HG02943 (cell line): ENCODE data around the gene FMO5.
"Not testable (repeated sequence)": the region's sequence is repeated elsewhere in the genome, so short reads cannot be mapped to it uniquely, and the experiment has no call there.

Experiments used
- ATAC-seq: cut with Tn5 transposase; IDR thresholded peaks from one replicate; pipeline ENCODE4 v1.9.1; 2021; ENCODE audit warnings: mild to moderate bottlenecking, low read depth, moderate library complexity; ENCODE audit not compliant: unreplicated experiment

The FMO5 gene

DNA sequence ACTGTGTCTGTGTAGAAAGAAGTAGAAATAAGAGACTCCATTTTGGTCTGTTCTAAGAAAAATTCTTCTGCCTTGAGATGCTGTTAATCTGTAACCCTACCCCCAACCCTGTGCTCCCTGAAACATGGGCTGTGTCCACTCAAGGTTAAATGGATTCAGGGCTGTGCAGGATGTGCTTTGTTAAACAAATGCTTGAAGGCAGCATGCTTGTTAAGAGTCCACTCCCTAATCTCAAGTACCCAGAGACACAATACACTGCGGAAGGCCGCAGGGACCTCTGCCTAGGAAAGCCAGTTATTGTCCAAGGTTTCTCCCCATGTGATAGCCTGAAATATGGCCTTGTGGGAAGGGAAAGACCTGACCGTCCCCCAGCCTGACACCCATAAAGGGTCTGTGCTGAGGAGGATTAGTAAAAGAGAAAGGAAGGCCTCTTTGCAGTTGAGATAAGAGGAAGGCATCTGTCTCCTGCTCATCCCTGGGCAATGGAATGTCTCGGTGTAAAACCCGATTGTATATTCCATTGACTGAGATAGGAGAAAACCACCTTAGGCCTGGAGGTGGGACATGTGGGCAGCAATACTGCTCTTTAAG, 15.1 kb upstream of the FMO5 start:
- not testable (repeated sequence) for ATAC-seq

- ATAC-seq = no peak
Observed at GRCh38 chr1:147238925-147239820, 14.0 kb upstream of the FMO5 start.

DNA sequence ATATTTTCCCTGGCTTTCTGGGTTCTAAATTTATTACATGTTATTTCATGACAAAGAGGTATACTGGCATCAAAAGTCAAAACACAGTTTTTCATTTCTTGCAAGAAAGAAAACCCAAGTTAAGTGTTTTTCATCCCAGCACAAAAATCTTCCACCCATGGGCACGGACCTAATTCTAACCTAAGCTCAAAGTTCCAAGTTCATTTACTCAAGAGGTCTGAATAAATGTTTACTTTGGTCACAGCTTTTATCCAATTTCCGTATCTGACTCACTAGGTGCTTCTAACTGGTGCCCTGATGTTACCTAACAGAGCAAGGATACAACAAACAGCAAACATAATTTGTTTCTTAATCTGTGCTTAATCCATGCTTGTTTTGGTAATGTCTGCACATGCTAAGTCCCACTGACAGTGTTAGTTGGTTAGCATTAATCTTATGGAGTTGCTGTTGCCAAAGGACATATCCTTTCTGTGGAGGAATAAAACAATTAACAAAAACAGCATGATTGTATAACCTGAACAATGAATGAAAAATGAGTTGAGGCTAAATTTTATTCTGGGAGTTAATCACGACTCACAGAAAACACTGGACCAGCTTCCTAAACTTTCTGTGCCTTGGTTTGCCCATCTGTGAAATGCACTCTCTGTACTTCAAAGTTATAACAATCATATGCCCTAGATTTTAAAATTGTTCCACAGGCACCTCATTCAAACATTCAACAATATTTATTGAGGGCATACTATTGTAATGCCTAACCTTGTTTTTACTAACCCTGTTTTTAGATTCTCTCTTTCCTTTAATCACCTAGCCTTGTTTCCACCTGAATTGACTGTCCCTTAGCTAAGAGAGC, 13.1 kb upstream of the FMO5 start:
- no peak for ATAC-seq

DNA sequence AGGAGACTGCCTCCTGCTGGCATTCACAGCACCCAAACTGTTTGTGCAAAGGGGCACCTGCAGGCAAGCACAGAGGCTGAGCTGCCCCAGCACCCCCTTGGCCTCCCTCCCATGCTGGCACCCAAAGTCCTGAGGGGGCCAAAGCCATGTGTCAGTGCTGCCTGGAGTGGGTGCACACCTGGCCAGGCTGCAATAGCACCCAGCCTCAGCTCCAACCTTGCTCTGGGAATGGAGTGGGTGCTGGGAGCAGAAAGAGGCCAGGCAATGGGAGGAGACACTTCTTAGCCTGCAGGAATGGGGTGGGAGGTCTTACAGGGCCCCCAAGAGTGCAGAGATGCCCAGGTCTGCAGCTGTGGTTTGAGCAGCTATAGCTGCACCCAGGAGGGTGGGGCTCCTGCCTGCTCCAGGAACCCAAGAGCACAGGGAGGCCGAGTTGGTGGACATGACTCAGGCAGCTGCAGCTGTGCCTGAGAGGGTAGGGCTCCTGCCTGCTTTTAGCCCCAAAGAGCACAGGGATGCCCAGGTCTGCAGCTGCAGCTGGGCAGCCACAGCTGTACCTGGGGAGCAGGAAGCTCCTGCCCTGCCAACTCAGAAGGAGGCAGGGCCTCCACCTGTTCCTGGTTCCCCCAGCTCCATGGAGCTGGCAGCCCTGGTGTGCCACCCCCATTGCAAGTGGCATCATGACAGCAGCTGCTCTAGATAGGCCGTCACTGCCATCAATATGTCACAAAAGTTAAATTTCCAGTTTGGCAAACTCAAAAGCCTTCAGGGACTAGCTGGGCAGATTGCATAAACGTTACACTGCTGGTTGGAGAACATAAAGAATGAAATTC, 12.0 kb upstream of the FMO5 start:
- no peak for ATAC-seq

GRCh38 chr1:147236448-147236847, 11.3 kb upstream of the FMO5 start:
- no peak for ATAC-seq

- ATAC-seq = no peak
Observed at GRCh38 chr1:147235822-147236221, 10.7 kb upstream of the FMO5 start.

DNA sequence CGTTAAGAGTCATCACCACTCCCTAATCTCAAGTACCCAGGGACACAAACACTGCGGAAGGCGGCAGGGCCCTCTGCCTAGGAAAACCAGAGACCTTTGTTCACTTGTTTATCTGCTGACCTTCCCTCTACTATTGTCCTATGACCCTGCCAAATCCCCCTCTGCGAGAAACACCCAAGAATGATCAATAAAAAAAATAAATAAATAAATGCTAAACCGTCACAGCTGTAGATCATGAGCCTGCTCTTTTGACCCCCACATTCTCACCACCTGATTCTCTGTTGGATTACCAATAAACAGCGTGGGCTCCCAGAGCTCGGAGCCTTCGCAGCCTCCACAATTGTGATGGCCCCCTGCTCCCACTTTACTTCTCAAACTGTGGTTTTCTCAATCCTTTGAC, 8.8 kb upstream of the FMO5 start:
- not testable (repeated sequence) for ATAC-seq

GRCh38 chr1:147231032-147231431, 5.9 kb upstream of the FMO5 start:
- ATAC-seq = not testable (repeated sequence)

- ATAC-seq = no peak
Observed at GRCh38 chr1:147223740-147224615, 1.2 kb downstream of the FMO5 start.

DNA sequence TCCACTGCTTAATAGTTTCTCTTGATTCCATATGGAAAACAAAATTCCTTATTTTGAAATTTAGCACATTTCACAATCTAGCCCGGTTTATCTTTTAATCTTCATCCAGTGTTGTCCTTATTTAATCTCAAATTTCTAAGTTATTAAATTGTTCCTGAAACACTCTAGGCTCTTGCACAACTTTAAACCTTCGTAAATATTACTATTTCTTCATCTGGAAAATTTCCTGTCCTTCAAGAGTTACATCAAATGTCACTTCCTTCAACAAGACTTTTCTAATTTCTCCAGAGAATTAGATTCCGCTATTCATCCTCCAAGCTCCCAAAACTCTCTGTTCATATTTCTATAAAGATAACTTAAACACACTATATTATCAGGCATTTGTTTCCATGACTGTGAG, 6.5 kb downstream of the FMO5 start:
- no peak for ATAC-seq

DNA sequence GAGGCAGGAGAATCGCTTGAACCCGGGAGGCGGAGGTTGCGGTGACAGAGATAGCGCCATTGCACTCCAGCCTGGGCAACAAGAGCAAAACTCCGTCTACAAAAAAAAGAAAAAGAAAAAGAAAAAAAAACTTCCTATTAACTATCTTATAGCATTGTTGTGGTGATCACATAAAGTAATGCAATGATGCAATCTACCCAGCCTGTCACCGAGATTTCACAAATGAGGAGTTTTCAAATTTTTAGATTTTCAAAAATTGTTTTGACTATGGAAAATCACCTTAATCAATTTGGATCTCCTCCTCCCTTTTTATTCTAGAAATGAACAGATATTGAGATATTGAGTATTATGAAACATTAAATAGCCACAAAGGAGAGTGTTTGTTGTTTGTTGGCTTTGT, 8.0 kb downstream of the FMO5 start:
- no peak for ATAC-seq

- ATAC-seq = no peak
Observed at GRCh38 chr1:147216124-147216523, 9.0 kb downstream of the FMO5 start.

GRCh38 chr1:147215540-147215916, 9.6 kb downstream of the FMO5 start:
- ATAC-seq = no peak

DNA sequence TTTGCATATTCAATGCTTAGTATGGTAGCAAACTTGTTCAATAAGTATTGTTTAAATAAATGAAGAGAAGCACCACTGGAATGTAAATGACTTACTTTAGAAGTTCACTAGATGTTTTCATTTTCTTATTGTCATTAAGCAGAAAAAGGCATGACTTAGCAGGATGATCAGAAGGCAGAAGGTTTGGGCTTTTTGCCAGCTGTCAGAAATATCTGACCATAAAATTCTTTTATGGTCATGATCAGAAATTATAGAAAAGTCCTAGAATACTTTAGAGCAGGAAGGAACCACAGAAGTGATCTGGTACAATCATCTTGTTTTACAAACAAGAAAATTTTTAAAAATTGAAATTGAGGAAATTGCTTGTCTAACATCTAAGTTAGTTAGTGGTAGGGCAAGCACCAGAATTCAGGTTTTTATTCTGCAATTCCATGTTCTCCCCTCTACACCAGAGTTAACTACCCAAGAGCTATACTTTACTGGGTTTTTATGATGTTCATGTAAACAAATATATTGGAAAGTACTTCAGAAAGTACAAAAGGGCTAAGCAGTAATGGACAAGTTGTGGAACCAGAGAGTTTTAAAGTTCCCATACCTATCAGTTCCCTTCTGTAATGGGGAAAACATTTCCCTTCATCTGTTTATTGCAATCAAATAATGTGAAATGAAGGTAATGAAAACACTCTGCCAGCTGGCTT, 10.1 kb downstream of the FMO5 start:
- no peak for ATAC-seq

DNA sequence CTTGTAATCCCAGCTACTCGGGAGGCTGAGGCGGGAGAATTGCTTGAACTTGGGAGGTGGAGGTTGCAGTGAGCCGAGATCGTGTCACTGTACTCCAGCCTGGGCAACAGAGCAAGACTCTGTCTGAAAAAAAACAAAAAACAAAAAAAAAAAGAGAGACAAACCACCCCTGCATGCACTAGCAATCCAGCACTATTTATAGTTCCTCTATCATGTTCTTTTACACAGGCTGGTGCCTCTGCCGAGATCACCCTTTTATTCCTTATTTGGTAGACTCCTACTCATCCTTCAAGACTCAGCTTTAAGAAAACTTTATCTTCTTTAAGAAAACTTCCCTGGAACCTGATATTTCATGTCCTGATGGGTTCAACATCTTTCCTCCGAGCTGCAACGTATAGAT, 10.8 kb downstream of the FMO5 start:
- no peak for ATAC-seq

DNA sequence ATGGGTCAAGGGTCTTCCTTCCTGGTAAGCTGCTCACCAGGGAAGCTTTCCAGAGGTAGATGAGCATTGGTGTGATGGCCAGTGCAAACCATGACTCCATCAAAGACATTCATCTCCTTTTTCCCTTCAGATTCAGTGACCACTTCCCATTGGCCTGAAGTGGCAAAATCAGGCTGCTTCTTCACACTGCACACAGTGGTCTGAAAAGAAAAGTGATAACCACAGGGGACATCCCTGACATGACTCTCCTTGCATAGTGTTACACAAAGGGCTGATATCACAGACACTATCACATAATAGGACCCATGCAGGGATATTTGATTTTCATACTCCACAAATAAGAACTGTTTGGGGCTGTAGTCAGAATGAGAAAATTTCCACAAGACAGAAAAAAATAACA, 11.9 kb downstream of the FMO5 start:
- ATAC-seq = no peak

- ATAC-seq = no peak
Observed at GRCh38 chr1:147211577-147211976, 13.6 kb downstream of the FMO5 start.

GRCh38 chr1:147210987-147211386, 14.2 kb downstream of the FMO5 start:
- ATAC-seq = no peak
